ENCODE results near the gene KLHL42.
"Not testable (repeated sequence)": the region's sequence is repeated elsewhere in the genome, so short reads cannot be mapped to it uniquely, and the experiment has no call there.

The KLHL42 gene

GRCh38 chr12:27779920-27780611, at the start of gene KLHL42, which contains the start of gene MANSC4:
KLHL42 (plus strand) TSS chr12:27780233; CDS start chr12:27780331, 98 bp downstream.
MANSC4 (minus strand) TSS chr12:27780236; CDS start chr12:27771276, 8,960 bp downstream.
- H3K4me3 ChIP-seq = peak within 1 kb of the TSS; percentile 63 to 89 (median 74)
- peak within 1 kb of the TSS; percentile 36 to 94 (median 87) for H3K27ac ChIP-seq

GRCh38 chr12:27732281-27732680, 47.8 kb upstream of the KLHL42 start:
- Histone ChIP-seq H3K4me3 (no peak overlapping the region), H3K27ac (no peak overlapping the region)

GRCh38 chr12:27733052-27733656, 46.9 kb upstream of the KLHL42 start:
- no peak overlapping the region for H3K27ac ChIP-seq
- no peak overlapping the region for H3K4me3 ChIP-seq

GRCh38 chr12:27733791-27734190, 46.2 kb upstream of the KLHL42 start:
- Histone ChIP-seq H3K27ac (no peak overlapping the region), H3K4me3 (no peak overlapping the region)

GRCh38 chr12:27734321-27734720, 45.7 kb upstream of the KLHL42 start:
- H3K27ac ChIP-seq, H3K4me3 ChIP-seq: not testable (repeated sequence)

- Histone ChIP-seq H3K4me3 (no peak overlapping the region), H3K27ac (no peak overlapping the region)
Measured at GRCh38 chr12:27743601-27744000, 36.4 kb upstream of the KLHL42 start.

- not testable (repeated sequence) for H3K4me3 ChIP-seq, H3K27ac ChIP-seq
Measured at GRCh38 chr12:27745734-27746133, 34.3 kb upstream of the KLHL42 start.

- H3K27ac ChIP-seq = peak overlapping the region in 7 of 21 experiments; percentile 3 to 50 (median 33)
Measured at GRCh38 chr12:27747111-27747820, 32.8 kb upstream of the KLHL42 start.

GRCh38 chr12:27751386-27752047, 28.5 kb upstream of the KLHL42 start:
- Histone ChIP-seq H3K27ac (peak overlapping the region in 5 of 21 experiments; percentile 2 to 30 (median 17)), H3K4me3 (no peak overlapping the region)

More at GRCh38 chr12:27747111-27747820, 32.8 kb upstream of the KLHL42 start:
- no peak overlapping the region for H3K4me3 ChIP-seq

- Histone ChIP-seq H3K4me3 (no peak overlapping the region), H3K27ac (no peak overlapping the region)
Measured at GRCh38 chr12:27754795-27755194, 25.2 kb upstream of the KLHL42 start.

- Histone ChIP-seq H3K27ac (no peak overlapping the region), H3K4me3 (no peak overlapping the region)
Measured at GRCh38 chr12:27756670-27757195, 23.3 kb upstream of the KLHL42 start.

GRCh38 chr12:27762757-27763156, 17.3 kb upstream of the KLHL42 start:
- H3K27ac ChIP-seq = no peak overlapping the region
- no peak overlapping the region for H3K4me3 ChIP-seq

GRCh38 chr12:27766587-27766986, 13.4 kb upstream of the KLHL42 start:
- Histone ChIP-seq H3K4me3 (no peak overlapping the region), H3K27ac (no peak overlapping the region)

- Histone ChIP-seq H3K27ac (no peak overlapping the region), H3K4me3 (no peak overlapping the region)
Measured at GRCh38 chr12:27769142-27769673, 10.8 kb upstream of the KLHL42 start.

- Histone ChIP-seq H3K4me3 (no peak overlapping the region), H3K27ac (no peak overlapping the region)
Measured at GRCh38 chr12:27771481-27772327, 8.3 kb upstream of the KLHL42 start.

- no peak overlapping the region for H3K27ac ChIP-seq
Measured at GRCh38 chr12:27772328-27773049, 7.5 kb upstream of the KLHL42 start.

GRCh38 chr12:27777141-27777540, 2.9 kb upstream of the KLHL42 start:
- no peak overlapping the region for H3K4me3 ChIP-seq
- no peak overlapping the region for H3K27ac ChIP-seq

More at GRCh38 chr12:27772328-27773049, 7.5 kb upstream of the KLHL42 start:
- no peak overlapping the region for H3K4me3 ChIP-seq

GRCh38 chr12:27778206-27778605, 1.8 kb upstream of the KLHL42 start:
- no peak overlapping the region for H3K27ac ChIP-seq
- no peak overlapping the region for H3K4me3 ChIP-seq
